ENCODE measurements around the gene TRPM3. TPM values are rescaled to one million over a fixed set of nuclear protein-coding genes. Genes with fewer than 3 reads are reported as not detected.

Gene TRPM3
- total RNA-seq, 2 experiments from 2014 or later: not detected

- DNase-seq (no peak), ATAC-seq (ENCODE audit: poor library complexity) (no peak)
- no peaks in the 10 kb centered on the region for H3K36me3 ChIP-seq (ENCODE audit: insufficient read depth, low read length)
- Mint-ChIP-seq H3K4me1 (ENCODE audit: low read depth) (no peaks in the 10 kb centered on the region), H3K36me3 (ENCODE audit: low read depth) (no peaks in the 10 kb centered on the region), H3K27ac (no peak overlapping the region), H3K4me3 (no peak overlapping the region), H3K27me3 (peaks cover 5% of the 10 kb centered on the region), H3K9me3 (no peaks in the 10 kb centered on the region)
- H3K27me3 ChIP-seq (ENCODE audit: control insufficient read depth in 1 of 2, insufficient read depth in 2 of 2, low read length in 2 of 2): no peaks in the 10 kb centered on the region
- intact Hi-C loops (cut with DNase I, micrococcal nuclease): no loop called here
- H3K4me1 ChIP-seq (ENCODE audit: insufficient read depth, low read length): no peaks in the 10 kb centered on the region
- POLR2A ChIA-PET: no interaction called here
- TF ChIP-seq, protein P1, sequence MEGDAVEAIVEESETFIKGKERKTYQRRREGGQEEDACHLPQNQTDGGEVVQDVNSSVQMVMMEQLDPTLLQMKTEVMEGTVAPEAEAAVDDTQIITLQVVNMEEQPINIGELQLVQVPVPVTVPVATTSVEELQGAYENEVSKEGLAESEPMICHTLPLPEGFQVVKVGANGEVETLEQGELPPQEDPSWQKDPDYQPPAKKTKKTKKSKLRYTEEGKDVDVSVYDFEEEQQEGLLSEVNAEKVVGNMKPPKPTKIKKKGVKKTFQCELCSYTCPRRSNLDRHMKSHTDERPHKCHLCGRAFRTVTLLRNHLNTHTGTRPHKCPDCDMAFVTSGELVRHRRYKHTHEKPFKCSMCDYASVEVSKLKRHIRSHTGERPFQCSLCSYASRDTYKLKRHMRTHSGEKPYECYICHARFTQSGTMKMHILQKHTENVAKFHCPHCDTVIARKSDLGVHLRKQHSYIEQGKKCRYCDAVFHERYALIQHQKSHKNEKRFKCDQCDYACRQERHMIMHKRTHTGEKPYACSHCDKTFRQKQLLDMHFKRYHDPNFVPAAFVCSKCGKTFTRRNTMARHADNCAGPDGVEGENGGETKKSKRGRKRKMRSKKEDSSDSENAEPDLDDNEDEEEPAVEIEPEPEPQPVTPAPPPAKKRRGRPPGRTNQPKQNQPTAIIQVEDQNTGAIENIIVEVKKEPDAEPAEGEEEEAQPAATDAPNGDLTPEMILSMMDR (IDR thresholded peaks at IDR 0.05): no peak
- H3K4me3 ChIP-seq (ENCODE audit: low read length): no peak overlapping the region
- no peak overlapping the region for H3K27ac ChIP-seq (ENCODE audit: low read depth in 1 of 2, low read length in 2 of 2)
- CTCF ChIA-PET: no interaction called here
- no peaks in the 10 kb centered on the region for H3K9me3 ChIP-seq (ENCODE audit: control insufficient read depth in 1 of 2, insufficient read depth in 1 of 2, low read length in 2 of 2)
Measured at GRCh38 chr9:70881333-70881732, 240.1 kb downstream of the TRPM3 start.

DNA sequence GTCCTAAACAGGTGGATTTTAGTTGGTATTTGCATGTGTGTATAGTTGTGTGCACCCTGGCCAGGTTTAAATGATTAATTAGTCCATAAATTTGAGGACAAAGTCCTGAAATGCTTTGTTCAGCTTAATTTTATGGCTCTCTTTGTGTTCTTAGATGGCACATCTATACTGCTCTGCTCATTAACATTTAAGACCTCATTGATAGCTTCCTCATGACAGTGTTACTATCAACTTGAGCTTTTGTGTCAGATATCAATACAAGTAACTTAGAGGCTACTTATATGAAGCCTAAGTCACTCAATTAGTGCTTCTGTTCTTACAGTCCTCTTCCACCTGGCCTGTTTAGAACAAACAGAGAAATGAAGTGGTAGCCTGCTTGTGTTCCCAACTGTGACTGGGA, 240.9 kb downstream of the TRPM3 start:
- ATAC-seq (ENCODE audit: poor library complexity): no peak
- DNase-seq: no peak
- no peak overlapping the region for H3K27ac ChIP-seq (ENCODE audit: low read depth in 1 of 2, low read length in 2 of 2)
- intact Hi-C loops (cut with DNase I, micrococcal nuclease): no loop called here
- no peak overlapping the region for H3K4me3 ChIP-seq (ENCODE audit: low read length)
- H3K36me3 Mint-ChIP-seq (ENCODE audit: low read depth): no peaks in the 10 kb centered on the region
- no peaks in the 10 kb centered on the region for H3K9me3 ChIP-seq (ENCODE audit: control insufficient read depth in 1 of 2, insufficient read depth in 1 of 2, low read length in 2 of 2)
- H3K4me1 ChIP-seq (ENCODE audit: insufficient read depth, low read length): no peaks in the 10 kb centered on the region
- TF ChIP-seq, protein P1 (IDR thresholded peaks at IDR 0.05): no peak
- ChIA-PET POLR2A (no interaction called here), CTCF (no interaction called here)
- no peaks in the 10 kb centered on the region for H3K4me1 Mint-ChIP-seq (ENCODE audit: low read depth)
- H3K27ac Mint-ChIP-seq: no peak overlapping the region
- no peaks in the 10 kb centered on the region for H3K9me3 Mint-ChIP-seq
- no peaks in the 10 kb centered on the region for H3K27me3 ChIP-seq (ENCODE audit: control insufficient read depth in 1 of 2, insufficient read depth in 2 of 2, low read length in 2 of 2)
- H3K36me3 ChIP-seq (ENCODE audit: insufficient read depth, low read length): no peaks in the 10 kb centered on the region
- H3K27me3 Mint-ChIP-seq: peaks cover 5% of the 10 kb centered on the region
- no peak overlapping the region for H3K4me3 Mint-ChIP-seq

DNA sequence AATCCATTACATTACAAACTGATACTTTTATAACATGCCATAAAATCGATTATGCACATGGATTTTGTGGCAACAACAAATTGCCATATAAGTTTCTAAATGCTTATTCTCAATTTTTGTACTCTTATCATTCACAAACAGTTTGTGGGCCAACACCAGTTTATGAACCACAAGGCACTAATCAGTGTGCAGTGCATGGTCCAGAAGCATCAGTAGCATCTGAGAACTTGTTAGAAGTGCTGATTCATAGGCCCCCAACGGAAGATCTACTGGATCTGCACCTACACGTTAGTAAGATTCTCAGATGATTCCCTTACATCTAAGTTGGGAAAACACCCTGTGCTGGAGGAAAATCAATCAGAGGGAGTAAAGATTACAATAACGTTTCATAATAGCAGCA, 242.8 kb downstream of the TRPM3 start:
- H3K4me1 ChIP-seq (ENCODE audit: insufficient read depth, low read length): no peaks in the 10 kb centered on the region
- H3K36me3 ChIP-seq (ENCODE audit: insufficient read depth, low read length): no peaks in the 10 kb centered on the region
- no peak overlapping the region for H3K4me3 ChIP-seq (ENCODE audit: low read length)
- ATAC-seq (ENCODE audit: poor library complexity) (no peak), DNase-seq (no peak)
- no peaks in the 10 kb centered on the region for H3K4me1 Mint-ChIP-seq (ENCODE audit: low read depth)
- H3K27ac Mint-ChIP-seq: no peak overlapping the region
- H3K9me3 ChIP-seq (ENCODE audit: control insufficient read depth in 1 of 2, insufficient read depth in 1 of 2, low read length in 2 of 2): no peaks in the 10 kb centered on the region
- intact Hi-C loops (cut with DNase I, micrococcal nuclease): no loop called here
- ChIA-PET CTCF (no interaction called here), POLR2A (no interaction called here)
- no peaks in the 10 kb centered on the region for H3K27me3 ChIP-seq (ENCODE audit: control insufficient read depth in 1 of 2, insufficient read depth in 2 of 2, low read length in 2 of 2)
- H3K27me3 Mint-ChIP-seq: peaks cover 5% of the 10 kb centered on the region
- H3K9me3 Mint-ChIP-seq: no peaks in the 10 kb centered on the region
- TF ChIP-seq, protein P1 (IDR thresholded peaks at IDR 0.05): no peak
- H3K27ac ChIP-seq (ENCODE audit: low read depth in 1 of 2, low read length in 2 of 2): no peak overlapping the region
- H3K36me3 Mint-ChIP-seq (ENCODE audit: low read depth): no peaks in the 10 kb centered on the region
- no peak overlapping the region for H3K4me3 Mint-ChIP-seq

Data from CD4-positive, alpha-beta T cell (primary cell).